K562 (cell line): Measurements from ENCODE around the gene YARS1. TPM values are rescaled to one million over a fixed set of nuclear protein-coding genes. Genes with fewer than 3 reads are reported as not detected.

ENCODE experiments used
- DPF2 ChIP-seq: fragments of 450-650 bp; IDR thresholded peaks from 2 replicates; pipeline ENCODE4 v1.6.1; 2016
- ELF2 ChIP-seq: fragments of 250-450 bp; sonication (Bioruptor Pico); IDR thresholded peaks from 2 replicates; pipeline ENCODE4 v1.5.0; 2021; ENCODE audit warnings: mild to moderate bottlenecking
- ERF ChIP-seq: fragments of 450-650 bp; formaldehyde crosslinking; IDR thresholded peaks from 2 replicates; pipeline ENCODE4 v1.4.0; 2020; ENCODE audit warnings: mild to moderate bottlenecking, mixed read lengths
- HDAC3 ChIP-seq: fragments of 450-650 bp; IDR thresholded peaks from 2 replicates; pipeline ENCODE4 v1.6.1; 2018; ENCODE audit warnings: borderline replicate concordance, mild to moderate bottlenecking, moderate library complexity; ENCODE audit not compliant: partially characterized antibody
- HOXB6 ChIP-seq: fragments of 250-450 bp; sonication (Bioruptor Pico); IDR thresholded peaks from 2 replicates; pipeline ENCODE4 v1.5.1; 2022; ENCODE audit warnings: mild to moderate bottlenecking, borderline replicate concordance
- MAFK ChIP-seq: IDR thresholded peaks from 2 replicates; pipeline ENCODE4 v1.6.1; 2011; ENCODE audit warnings: low read length, improper control_type of control experiment
- MED1 ChIP-seq: sonication (generic); formaldehyde crosslinking; IDR thresholded peaks from 2 replicates; pipeline ENCODE4 v1.8.1; 2023; ENCODE audit warnings: missing genetic modification reagents, borderline replicate concordance
- POLR3G ChIP-seq: IDR thresholded peaks from 2 replicates; pipeline ENCODE4 v1.6.1; 2011; ENCODE audit not compliant: insufficient read length, insufficient replicate concordance; ENCODE audit errors: extremely low read depth
- RAD51 ChIP-seq: fragments of 450-650 bp; IDR thresholded peaks from 2 replicates; pipeline ENCODE4 v1.7.1; 2016; ENCODE audit warnings: low read depth, mild to moderate bottlenecking, borderline replicate concordance
- RBM25 ChIP-seq: fragments of 200-400 bp; formaldehyde crosslinking; IDR thresholded peaks from 2 replicates; pipeline ENCODE4 v1.6.1; 2018; ENCODE audit warnings: low read length, low read depth, moderate library complexity; ENCODE audit not compliant: severe bottlenecking
- RNF2 ChIP-seq: sonication (generic); IDR thresholded peaks from 2 replicates; pipeline ENCODE4 v1.6.1; 2016
- SIN3B ChIP-seq: fragments of 450-650 bp; IDR thresholded peaks from 2 replicates; pipeline ENCODE4 v1.6.1; 2017; ENCODE audit warnings: low read depth, mild to moderate bottlenecking, moderate library complexity
- TAF9B ChIP-seq: fragments of 450-650 bp; IDR thresholded peaks from 2 replicates; pipeline ENCODE4 v1.6.1; 2018; ENCODE audit warnings: mild to moderate bottlenecking; ENCODE audit not compliant: partially characterized antibody
- ZC3H4 ChIP-seq: sonication (generic); formaldehyde crosslinking; IDR thresholded peaks from 2 replicates; pipeline ENCODE4 v1.9.0; 2021; ENCODE audit warnings: missing genetic modification reagents, borderline replicate concordance
- ZNF583 ChIP-seq: fragments of 250-450 bp; sonication (Bioruptor Pico); IDR thresholded peaks from 2 replicates; pipeline ENCODE4 v1.4.0; 2020
- ZSCAN32 ChIP-seq: fragments of 450-650 bp; formaldehyde crosslinking; IDR thresholded peaks from 2 replicates; pipeline ENCODE4 v1.4.0; 2020; ENCODE audit warnings: mild to moderate bottlenecking, moderate library complexity
- polyA plus RNA-seq, 8 experiments: library from polyadenylated mRNA; depleted of rRNA in 4 of 8; stranded (reverse) in 5 of 8; unstranded in 3 of 8; fragments of >200 nt; fragmentation: Nextera tagmentation in 2 of 8; fragmentation: Illumina TruSeq in 1 of 8; extraction: Ambion mirVana in 2 of 8; extraction: Trizol in 1 of 8; gene quantifications; 2 replicates each; pipeline versions ENCODE4 v1.2.1 to v1.2.3, GENCODE V29; 2011 to 2014; ENCODE audit warnings: inconsistent platforms in 1 of 8, missing spikeins in 1 of 8
- total RNA-seq, 7 experiments: library from RNA; depleted of rRNA in 6 of 7; stranded (reverse); fragments of >200 nt in 6 of 7; fragmentation: Illumina TruSeq in 2 of 7; extraction: Trizol in 2 of 7; gene quantifications; 2 replicates each; pipeline versions ENCODE4 v1.2.1 to v1.2.3, GENCODE V29; 2011 to 2021; ENCODE audit warnings: low replicate concordance in 1 of 7
- TF ChIP-seq, protein P1 (sequence below): fragments of 450-650 bp; IDR thresholded peaks from 2 replicates; pipeline ENCODE4 v1.6.1; 2016; ENCODE audit warnings: mild to moderate bottlenecking, moderate library complexity
- TF ChIP-seq, protein P2 (sequence below): sonication (generic); formaldehyde crosslinking; IDR thresholded peaks from 2 replicates; pipeline ENCODE4 v1.8.0; 2022; ENCODE audit warnings: mild to moderate bottlenecking, low read depth, missing genetic modification reagents

Gene YARS1
- total and polyA plus RNA-seq, 9 of the 15 experiments (the other 6 are each of a cell fraction or from before 2014, with no cell fraction given), result 66.2 to 336 (median 201) TPM

GRCh38 chr1:32773018-32773763 is 44.0 kb downstream of the YARS1 start (continued):
- TF ChIP-seq MAFK (no peak), RBM25 (no peak), DPF2 (no peak), SIN3B (no peak), RNF2 (no peak), HDAC3 (no peak), HOXB6 (CRISPR knock-in tag) (no peak), ZC3H4 (CRISPR knock-in tag) (peak; percentile 65; the same call in 1 of the 2 replicates), POLR3G (no peak), ZSCAN32 (CRISPR knock-in tag) (no peak), TAF9B (no peak), ZNF583 (no peak), RAD51 (no peak), ELF2 (CRISPR knock-in tag) (no peak), MED1 (no peak), ERF (CRISPR knock-in tag) (no peak; the same call in 1 of the 2 replicates)
- TF ChIP-seq, protein P1, sequence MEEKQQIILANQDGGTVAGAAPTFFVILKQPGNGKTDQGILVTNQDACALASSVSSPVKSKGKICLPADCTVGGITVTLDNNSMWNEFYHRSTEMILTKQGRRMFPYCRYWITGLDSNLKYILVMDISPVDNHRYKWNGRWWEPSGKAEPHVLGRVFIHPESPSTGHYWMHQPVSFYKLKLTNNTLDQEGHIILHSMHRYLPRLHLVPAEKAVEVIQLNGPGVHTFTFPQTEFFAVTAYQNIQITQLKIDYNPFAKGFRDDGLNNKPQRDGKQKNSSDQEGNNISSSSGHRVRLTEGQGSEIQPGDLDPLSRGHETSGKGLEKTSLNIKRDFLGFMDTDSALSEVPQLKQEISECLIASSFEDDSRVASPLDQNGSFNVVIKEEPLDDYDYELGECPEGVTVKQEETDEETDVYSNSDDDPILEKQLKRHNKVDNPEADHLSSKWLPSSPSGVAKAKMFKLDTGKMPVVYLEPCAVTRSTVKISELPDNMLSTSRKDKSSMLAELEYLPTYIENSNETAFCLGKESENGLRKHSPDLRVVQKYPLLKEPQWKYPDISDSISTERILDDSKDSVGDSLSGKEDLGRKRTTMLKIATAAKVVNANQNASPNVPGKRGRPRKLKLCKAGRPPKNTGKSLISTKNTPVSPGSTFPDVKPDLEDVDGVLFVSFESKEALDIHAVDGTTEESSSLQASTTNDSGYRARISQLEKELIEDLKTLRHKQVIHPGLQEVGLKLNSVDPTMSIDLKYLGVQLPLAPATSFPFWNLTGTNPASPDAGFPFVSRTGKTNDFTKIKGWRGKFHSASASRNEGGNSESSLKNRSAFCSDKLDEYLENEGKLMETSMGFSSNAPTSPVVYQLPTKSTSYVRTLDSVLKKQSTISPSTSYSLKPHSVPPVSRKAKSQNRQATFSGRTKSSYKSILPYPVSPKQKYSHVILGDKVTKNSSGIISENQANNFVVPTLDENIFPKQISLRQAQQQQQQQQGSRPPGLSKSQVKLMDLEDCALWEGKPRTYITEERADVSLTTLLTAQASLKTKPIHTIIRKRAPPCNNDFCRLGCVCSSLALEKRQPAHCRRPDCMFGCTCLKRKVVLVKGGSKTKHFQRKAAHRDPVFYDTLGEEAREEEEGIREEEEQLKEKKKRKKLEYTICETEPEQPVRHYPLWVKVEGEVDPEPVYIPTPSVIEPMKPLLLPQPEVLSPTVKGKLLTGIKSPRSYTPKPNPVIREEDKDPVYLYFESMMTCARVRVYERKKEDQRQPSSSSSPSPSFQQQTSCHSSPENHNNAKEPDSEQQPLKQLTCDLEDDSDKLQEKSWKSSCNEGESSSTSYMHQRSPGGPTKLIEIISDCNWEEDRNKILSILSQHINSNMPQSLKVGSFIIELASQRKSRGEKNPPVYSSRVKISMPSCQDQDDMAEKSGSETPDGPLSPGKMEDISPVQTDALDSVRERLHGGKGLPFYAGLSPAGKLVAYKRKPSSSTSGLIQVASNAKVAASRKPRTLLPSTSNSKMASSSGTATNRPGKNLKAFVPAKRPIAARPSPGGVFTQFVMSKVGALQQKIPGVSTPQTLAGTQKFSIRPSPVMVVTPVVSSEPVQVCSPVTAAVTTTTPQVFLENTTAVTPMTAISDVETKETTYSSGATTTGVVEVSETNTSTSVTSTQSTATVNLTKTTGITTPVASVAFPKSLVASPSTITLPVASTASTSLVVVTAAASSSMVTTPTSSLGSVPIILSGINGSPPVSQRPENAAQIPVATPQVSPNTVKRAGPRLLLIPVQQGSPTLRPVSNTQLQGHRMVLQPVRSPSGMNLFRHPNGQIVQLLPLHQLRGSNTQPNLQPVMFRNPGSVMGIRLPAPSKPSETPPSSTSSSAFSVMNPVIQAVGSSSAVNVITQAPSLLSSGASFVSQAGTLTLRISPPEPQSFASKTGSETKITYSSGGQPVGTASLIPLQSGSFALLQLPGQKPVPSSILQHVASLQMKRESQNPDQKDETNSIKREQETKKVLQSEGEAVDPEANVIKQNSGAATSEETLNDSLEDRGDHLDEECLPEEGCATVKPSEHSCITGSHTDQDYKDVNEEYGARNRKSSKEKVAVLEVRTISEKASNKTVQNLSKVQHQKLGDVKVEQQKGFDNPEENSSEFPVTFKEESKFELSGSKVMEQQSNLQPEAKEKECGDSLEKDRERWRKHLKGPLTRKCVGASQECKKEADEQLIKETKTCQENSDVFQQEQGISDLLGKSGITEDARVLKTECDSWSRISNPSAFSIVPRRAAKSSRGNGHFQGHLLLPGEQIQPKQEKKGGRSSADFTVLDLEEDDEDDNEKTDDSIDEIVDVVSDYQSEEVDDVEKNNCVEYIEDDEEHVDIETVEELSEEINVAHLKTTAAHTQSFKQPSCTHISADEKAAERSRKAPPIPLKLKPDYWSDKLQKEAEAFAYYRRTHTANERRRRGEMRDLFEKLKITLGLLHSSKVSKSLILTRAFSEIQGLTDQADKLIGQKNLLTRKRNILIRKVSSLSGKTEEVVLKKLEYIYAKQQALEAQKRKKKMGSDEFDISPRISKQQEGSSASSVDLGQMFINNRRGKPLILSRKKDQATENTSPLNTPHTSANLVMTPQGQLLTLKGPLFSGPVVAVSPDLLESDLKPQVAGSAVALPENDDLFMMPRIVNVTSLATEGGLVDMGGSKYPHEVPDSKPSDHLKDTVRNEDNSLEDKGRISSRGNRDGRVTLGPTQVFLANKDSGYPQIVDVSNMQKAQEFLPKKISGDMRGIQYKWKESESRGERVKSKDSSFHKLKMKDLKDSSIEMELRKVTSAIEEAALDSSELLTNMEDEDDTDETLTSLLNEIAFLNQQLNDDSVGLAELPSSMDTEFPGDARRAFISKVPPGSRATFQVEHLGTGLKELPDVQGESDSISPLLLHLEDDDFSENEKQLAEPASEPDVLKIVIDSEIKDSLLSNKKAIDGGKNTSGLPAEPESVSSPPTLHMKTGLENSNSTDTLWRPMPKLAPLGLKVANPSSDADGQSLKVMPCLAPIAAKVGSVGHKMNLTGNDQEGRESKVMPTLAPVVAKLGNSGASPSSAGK, result no peak
- TF ChIP-seq, protein P2, sequence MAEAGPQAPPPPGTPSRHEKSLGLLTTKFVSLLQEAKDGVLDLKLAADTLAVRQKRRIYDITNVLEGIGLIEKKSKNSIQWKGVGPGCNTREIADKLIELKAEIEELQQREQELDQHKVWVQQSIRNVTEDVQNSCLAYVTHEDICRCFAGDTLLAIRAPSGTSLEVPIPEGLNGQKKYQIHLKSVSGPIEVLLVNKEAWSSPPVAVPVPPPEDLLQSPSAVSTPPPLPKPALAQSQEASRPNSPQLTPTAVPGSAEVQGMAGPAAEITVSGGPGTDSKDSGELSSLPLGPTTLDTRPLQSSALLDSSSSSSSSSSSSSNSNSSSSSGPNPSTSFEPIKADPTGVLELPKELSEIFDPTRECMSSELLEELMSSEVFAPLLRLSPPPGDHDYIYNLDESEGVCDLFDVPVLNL (CRISPR knock-in tag), result no peak
